Muscle of back (tissue), 13 donors: ENCODE results near the gene C2orf74. TPM values are rescaled to one million over a fixed set of nuclear protein-coding genes. Genes with fewer than 3 reads are reported as not detected.
"Not testable (repeated sequence)": the region's sequence is repeated elsewhere in the genome, so short reads cannot be mapped to it uniquely, and the experiment has no call there.

Source experiments
- DNase-seq, 3 donors: peaks; one replicate each; pipeline versions ENCODE4 v3.0.0 to v3.0.0-alpha.2; 2013
- long read RNA-seq, 9 donors: transcript quantifications; one replicate each; lab custom pipeline, GENCODE V29; 2026
- polyA plus RNA-seq, 10 donors: library from polyadenylated mRNA; unstranded; fragments of 120-200 nt; gene quantifications; one replicate each; pipeline ENCODE4 v1.2.1, GENCODE V29; 2013; ENCODE audit not compliant: insufficient read length in 10 of 10

Gene C2orf74
- 10 to 100 TPM; 15.3 to 33.7 (median 21.3) TPM for polyA plus RNA-seq
- long read RNA-seq, donor 1, partial matches to known transcripts, result 0 of 3 reads
- long read RNA-seq, donor 1, other reads (novel, unspliced or antisense), result 0 of 3 reads
- long read RNA-seq, donor 2, partial matches to known transcripts, result 5 of 8 reads
- long read RNA-seq, donor 2, other reads (novel, unspliced or antisense), result 0 of 8 reads
- long read RNA-seq, donor 3, result 0 reads
- long read RNA-seq, donor 4, transcript C2orf74-202 (4 exons, 879 nt), result major isoform, 6 of 7 reads
- long read RNA-seq, donor 4, partial matches to known transcripts, result 0 of 7 reads
- long read RNA-seq, donor 4, other reads (novel, unspliced or antisense), result 0 of 7 reads
- long read RNA-seq, donor 5, transcript C2orf74-202 (4 exons, 879 nt), result major isoform, 11 of 22 reads
- long read RNA-seq, donor 5, partial matches to known transcripts, result 11 of 22 reads
- long read RNA-seq, donor 5, other reads (novel, unspliced or antisense), result 0 of 22 reads
- long read RNA-seq, donor 6, partial matches to known transcripts, result 5 of 7 reads
- long read RNA-seq, donor 6, other reads (novel, unspliced or antisense), result 0 of 7 reads
- long read RNA-seq, donor 7, transcript C2orf74-202 (4 exons, 879 nt), result major isoform, 10 of 11 reads
- long read RNA-seq, donor 7, partial matches to known transcripts, result 0 of 11 reads
- long read RNA-seq, donor 7, other reads (novel, unspliced or antisense), result 0 of 11 reads
- long read RNA-seq, donor 8, partial matches to known transcripts, result 5 of 8 reads
- long read RNA-seq, donor 8, other reads (novel, unspliced or antisense), result 0 of 8 reads
- long read RNA-seq, donor 9, partial matches to known transcripts, result 0 of 1 reads
- long read RNA-seq, donor 9, other reads (novel, unspliced or antisense), result 0 of 1 reads

DNA sequence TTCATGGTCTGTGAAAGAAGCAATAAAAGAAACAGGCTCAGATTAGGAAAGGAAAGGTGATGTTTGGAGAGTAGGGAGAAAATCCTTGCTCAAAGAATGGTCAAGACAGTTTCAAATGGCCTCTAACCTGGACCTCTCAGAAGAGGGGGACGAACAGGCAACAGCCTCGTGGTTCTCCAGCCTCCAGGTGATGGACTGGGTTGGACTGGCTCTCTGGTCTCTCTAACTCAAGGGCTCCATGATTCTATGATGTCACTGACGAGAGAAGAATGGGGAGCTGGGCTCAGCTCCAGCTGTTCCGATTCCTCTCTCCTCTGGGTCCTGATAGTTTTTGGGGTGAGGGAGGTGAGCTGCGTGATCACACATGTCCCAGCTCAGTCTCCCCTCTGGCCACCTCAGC lies at the start of gene C2orf74:
TSS of gene C2orf74 (plus strand) at position 301 of the 400 bp plus-strand sequence. CDS start 327 bp downstream, outside the sequence.
- no peak for DNase-seq

DNA sequence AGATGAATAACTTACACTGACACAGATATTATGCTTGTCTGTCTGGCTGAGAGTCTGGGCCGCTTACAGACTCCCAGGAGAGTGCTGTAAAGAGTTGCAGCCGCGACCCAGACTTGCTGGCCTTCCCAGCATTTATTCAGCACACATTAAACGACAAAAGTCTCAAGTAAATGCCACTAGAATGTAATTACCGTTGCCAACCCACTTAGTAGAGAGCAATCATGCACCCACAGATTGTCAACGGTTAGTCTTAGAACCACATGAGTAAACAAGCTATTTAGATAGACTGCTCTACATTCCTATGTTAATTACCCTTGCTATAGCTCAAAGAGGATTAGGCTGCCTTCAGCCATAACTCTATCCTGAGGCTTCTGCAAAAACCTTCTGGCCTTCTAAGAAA lies 47.8 kb upstream of the C2orf74 start:
- no peak for DNase-seq

DNA sequence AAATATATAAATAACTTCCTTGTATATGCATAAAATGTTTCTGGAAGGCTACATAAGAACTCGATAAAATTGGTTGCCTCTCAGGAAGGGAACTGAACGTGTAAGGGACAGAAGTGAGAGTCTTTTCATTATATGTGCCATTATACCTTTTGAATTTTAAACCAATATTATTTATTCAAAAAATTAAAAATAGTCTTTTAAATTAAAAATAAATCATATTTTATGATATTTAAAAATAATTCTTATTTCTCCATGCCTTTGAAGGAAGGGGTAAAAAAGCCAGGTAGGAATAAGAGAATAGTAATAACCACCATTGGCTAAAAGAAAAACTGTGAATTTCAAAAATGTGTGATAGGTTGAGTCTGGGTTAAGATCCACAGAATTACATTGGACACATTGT lies 45.7 kb upstream of the C2orf74 start:
- no peak for DNase-seq

- DNase-seq, result no peak
These were observed 44.5 kb upstream of the C2orf74 start for GRCh38 chr2:61117534-61117933.

- DNase-seq, result no peak
These were observed 36.8 kb upstream of the C2orf74 start for GRCh38 chr2:61125123-61125710.

GRCh38 chr2:61125798-61126197 lies 36.2 kb upstream of the C2orf74 start:
- DNase-seq, result no peak

GRCh38 chr2:61128122-61128521 lies 33.9 kb upstream of the C2orf74 start:
- DNase-seq, result not testable (repeated sequence)

DNA sequence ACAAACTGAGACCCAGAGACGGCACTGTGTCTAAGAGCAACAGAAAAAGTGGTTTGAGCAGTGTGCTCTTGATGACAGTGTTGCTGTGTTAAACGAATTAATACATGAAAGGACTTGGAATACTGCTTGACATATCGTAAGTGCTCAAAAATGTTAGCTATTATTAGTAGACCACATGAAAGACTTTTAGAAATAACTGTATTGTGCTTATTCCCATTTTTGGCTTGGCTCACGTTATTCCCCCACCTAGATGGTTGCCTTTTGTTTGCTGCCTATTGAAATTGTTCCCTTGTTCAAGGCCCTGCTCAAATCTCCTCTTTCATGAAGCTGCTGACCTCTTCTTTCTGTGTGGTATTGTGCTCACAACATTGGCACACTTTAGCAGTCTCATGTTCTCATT lies 27.8 kb upstream of the C2orf74 start:
- DNase-seq, result no peak

DNA sequence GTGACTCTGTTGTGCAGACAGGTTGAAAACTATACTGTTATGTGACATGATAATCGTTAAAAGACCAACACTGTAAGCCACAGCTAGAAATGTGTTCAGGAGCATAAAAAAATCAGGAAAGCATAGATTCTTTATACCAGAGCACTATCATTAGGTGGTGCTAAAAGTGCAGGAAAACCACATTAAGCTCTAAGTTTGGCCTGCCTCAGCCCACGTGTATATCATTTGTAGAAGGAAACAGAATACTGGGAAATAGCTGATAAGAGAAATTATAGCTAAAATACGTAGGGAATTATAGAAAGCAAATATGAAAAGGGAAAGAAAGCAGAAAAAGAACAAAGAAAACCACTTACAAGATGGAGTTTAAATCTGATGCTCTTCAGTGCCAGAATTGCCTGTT lies 26.5 kb upstream of the C2orf74 start:
- DNase-seq, result peak; percentile 19 to 73 (median 42)

GRCh38 chr2:61138859-61139258 lies 23.1 kb upstream of the C2orf74 start:
- DNase-seq, result no peak

DNA sequence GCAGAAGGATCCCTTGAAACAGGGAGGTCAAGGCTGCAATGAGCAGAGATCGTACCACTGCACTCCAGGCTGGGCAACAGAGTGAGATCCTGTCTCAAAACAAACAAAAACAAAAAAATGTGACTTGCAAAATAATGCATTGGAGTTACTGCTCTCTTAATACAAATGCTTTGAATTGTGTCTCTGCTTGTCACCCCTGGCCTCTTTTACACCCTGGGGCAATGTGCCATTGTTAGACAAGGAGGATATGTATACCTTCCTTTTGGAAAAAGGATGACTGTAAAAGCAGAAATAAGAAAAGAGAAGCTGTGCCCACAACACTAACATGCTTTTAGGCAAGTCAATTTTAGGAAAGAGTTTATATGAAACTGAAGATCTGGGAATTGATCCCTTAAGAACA lies 20.8 kb upstream of the C2orf74 start:
- no peak for DNase-seq

- DNase-seq, result peak; percentile 98 to 99 (median 99)
These were observed 17.2 kb upstream of the C2orf74 start for GRCh38 chr2:61144697-61145268.

- no peak for DNase-seq
These were observed 16.0 kb upstream of the C2orf74 start for GRCh38 chr2:61145990-61146389.

GRCh38 chr2:61148091-61148490 lies 13.9 kb upstream of the C2orf74 start:
- not testable (repeated sequence) for DNase-seq

DNA sequence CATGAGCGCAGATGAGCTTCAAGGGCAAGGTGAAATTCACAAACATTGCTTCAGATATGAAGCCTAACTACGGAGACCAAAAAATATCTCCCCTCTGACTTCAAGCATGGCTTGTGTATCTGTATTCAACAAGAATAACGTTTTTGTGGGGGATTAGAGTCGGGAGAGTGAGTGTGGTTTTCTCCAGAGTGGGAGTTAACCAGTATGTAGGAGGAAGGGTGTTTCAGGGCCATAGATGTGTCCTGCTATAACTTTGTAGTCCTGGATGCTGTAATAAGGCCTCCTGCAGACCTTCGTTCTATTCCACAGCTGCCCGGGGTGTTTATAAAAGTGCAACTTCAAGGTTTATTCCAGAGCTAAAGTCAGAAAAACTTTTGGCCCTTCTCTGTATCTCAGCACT lies 12.9 kb upstream of the C2orf74 start:
- DNase-seq, result no peak

DNA sequence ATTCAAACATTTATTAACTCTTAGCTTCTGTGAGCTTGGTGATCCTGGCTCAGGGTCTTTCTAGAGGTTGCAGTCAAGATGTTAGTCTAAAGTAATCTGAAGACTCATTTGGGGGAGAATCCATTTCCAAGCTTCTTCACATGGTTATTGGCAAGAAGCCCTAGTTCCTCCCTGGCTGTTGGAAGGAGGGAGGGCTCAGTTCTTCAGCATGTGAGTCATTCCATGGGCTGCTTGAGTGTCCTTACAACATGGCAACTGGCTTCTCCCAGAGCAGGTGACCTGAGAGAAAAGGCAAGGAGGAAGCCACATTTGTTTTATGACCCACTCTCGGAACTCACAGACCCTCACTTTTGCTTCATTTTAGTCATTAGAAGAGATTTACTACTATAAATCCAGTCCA lies 10.6 kb upstream of the C2orf74 start:
- no peak for DNase-seq

GRCh38 chr2:61157371-61158003 lies 4.5 kb upstream of the C2orf74 start:
- DNase-seq, result no peak

DNA sequence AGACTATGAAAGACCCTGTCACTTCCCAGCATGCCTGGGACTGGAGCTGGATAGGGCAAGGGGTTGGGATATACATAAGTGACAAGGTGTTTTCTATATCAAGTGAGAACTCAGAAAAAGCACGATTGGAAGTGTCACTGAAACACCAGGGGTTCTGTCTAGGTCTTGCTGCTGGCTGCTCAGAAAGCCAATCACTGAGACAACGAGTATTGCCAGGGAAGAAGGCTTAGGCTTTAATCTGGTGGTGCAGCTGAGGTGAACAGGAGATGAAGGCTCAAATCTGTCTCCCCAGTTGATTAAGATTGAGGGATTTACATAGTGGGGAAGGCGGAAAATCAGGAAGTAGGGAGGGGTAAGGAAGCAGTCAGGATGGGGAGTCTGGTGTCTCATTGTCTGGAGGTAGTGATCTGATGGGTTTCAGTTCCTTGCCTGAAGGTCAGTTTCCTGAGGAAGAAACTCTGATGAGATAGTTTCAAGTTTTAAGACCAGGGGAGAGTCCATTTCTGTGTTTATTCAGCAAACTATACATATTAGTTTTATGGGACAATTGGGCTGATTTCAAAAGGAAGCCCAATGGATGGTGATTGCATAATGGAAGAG lies 3.5 kb upstream of the C2orf74 start:
- DNase-seq, result no peak

GRCh38 chr2:61162721-61163120 lies 733 bp downstream of the C2orf74 start:
- DNase-seq, result no peak

GRCh38 chr2:61165082-61165481 lies 3.1 kb downstream of the C2orf74 start:
- DNase-seq, result not testable (repeated sequence)

- DNase-seq, result no peak
These were observed 4.0 kb downstream of the C2orf74 start for GRCh38 chr2:61165946-61166345.
